Psoas muscle (tissue), 8 donors: ENCODE results near the gene PGM1. TPM values are rescaled to one million over a fixed set of nuclear protein-coding genes. Genes with fewer than 3 reads are reported as not detected.

Experiments
- ATAC-seq, 4 donors: fragments of 200-7000 bp; cut with Tn5 transposase; one replicate each; pipeline ENCODE4 v1.9.1; 2020; ENCODE audit warnings: moderate library complexity in 3 of 4, mild to moderate bottlenecking in 2 of 4
- DNase-seq, 2 donors: peaks; one replicate each; pipeline ENCODE4 v3.0.0-alpha.2; 2020
- H3K27ac ChIP-seq: fragments of 200-600 bp; one replicate; pipeline ENCODE4 v1.8.0; 2022
- H3K27me3 ChIP-seq, 3 donors: fragments of 200-600 bp in 1 of 3; one replicate each; pipeline versions ENCODE4 v1.6.1 to v1.8.0; 2013 to 2022; ENCODE audit warnings: low read length in 2 of 3, mild to moderate bottlenecking in 2 of 3, moderate library complexity in 1 of 3; ENCODE audit not compliant: insufficient read depth in 3 of 3
- H3K36me3 ChIP-seq, 2 donors: fragments of 200-600 bp in 1 of 2; one replicate each; pipeline versions ENCODE4 v1.6.1 to v1.8.0; 2013 to 2022; ENCODE audit warnings: low read depth in 1 of 2, mild to moderate bottlenecking in 1 of 2, moderate library complexity in 1 of 2; ENCODE audit not compliant: insufficient read depth in 1 of 2
- H3K4me1 ChIP-seq: fragments of 200-600 bp; one replicate; pipeline ENCODE4 v1.8.0; 2022
- H3K4me3 ChIP-seq: fragments of 200-600 bp; one replicate; pipeline ENCODE4 v1.8.0; 2022; ENCODE audit warnings: mild to moderate bottlenecking
- H3K9me3 ChIP-seq: fragments of 200-600 bp; one replicate; pipeline ENCODE4 v1.8.0; 2022
- WGBS, 3 donors: extraction: QIAGEN DNeasy Blood & Tissue Kit; methylation state at CpG; one replicate each; pipeline versions ENCODE4 v1.1.6 to v1.1.7; 2013; 5-methylcytosine and 5-hydroxymethylcytosine counted together
- intact Hi-C, 2 donors: fragments of 100-400 bp; cut with DNase I; formaldehyde crosslinking; loops; one replicate each; pipeline versions ENCODE4 v1.11.0 to v1.14.2; 2022
- polyA plus RNA-seq, 3 donors: library from polyadenylated mRNA; stranded (reverse); fragments of 200-250 nt; gene quantifications; one replicate each; pipeline ENCODE4 v1.2.3, GENCODE V29; 2013
- total RNA-seq, 4 donors: library from RNA; stranded (reverse); fragmentation: NEBNext Ultra II Directional in 2 of 4; extraction: Animal tissue kit (Norgen Biotek cat#: 25700) in 2 of 4; gene quantifications; one replicate each; pipeline versions ENCODE4 v1.2.1 to v1.2.4, GENCODE V29; 2021 to 2023
- TF ChIP-seq, protein P1 (sequence below): fragments of 200-600 bp; IDR thresholded peaks from one replicate; pipeline ENCODE4 v1.8.0; 2022; ENCODE audit warnings: antibody characterized with exemption
- donor health status: healthy with polysubstance abuse.
- donor health status: DM: no; HTN: no; CAD: no; lungs with moderate emphysema.
- donor health status: Bipolar disorder and iron deficiency.
- donor health status: healthy.
- donor health status: DM: yes; HTN: yes; CAD: no.
- donor health status: DM: no; HTN: no; CAD: no.
- donor health status: DM: no; HTN: no; CAD: no.
- donor health status: DM: yes; HTN: yes; CAD: no.

PGM1 gene
- total and polyA plus RNA-seq, 7 donors, result 59.6 to 543 (median 364) TPM

DNA sequence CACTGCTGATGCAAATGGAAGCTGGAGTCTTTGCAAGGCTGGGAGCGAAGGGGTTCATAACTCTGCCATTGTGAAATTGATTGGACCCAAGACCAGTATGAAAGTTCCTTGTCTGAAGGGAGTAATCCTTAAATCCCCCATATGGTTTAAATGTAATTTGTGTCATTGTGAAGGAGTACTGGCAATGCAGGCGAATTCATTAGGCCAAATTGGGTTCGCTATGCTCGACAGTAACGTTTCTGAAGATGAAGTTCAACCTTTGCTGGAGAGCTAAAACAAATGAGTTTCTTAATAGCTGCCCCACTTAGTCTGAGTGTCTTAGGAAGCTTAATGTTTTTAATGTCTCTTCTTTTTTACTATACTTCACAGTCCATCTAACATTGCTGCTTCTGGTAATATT is 27.5 kb downstream of the PGM1 start:
- intact Hi-C loops, result loop anchor here (5.0 to 10.0 kb wide), 2 partner anchors 512 to 616 kb away; no protein-coding TSS in a partner anchor
- TF ChIP-seq, protein P1, sequence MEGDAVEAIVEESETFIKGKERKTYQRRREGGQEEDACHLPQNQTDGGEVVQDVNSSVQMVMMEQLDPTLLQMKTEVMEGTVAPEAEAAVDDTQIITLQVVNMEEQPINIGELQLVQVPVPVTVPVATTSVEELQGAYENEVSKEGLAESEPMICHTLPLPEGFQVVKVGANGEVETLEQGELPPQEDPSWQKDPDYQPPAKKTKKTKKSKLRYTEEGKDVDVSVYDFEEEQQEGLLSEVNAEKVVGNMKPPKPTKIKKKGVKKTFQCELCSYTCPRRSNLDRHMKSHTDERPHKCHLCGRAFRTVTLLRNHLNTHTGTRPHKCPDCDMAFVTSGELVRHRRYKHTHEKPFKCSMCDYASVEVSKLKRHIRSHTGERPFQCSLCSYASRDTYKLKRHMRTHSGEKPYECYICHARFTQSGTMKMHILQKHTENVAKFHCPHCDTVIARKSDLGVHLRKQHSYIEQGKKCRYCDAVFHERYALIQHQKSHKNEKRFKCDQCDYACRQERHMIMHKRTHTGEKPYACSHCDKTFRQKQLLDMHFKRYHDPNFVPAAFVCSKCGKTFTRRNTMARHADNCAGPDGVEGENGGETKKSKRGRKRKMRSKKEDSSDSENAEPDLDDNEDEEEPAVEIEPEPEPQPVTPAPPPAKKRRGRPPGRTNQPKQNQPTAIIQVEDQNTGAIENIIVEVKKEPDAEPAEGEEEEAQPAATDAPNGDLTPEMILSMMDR, result no peak
- ATAC-seq (no peak), DNase-seq (no peak)
- Histone ChIP-seq H3K4me3 (no peak overlapping the region), H3K27ac (peak overlapping the region; percentile 81), H3K9me3 (no peaks in the 10 kb centered on the region), H3K27me3 (no peaks in the 10 kb centered on the region), H3K4me1 (peaks cover 74% of the 10 kb centered on the region), H3K36me3 (no peaks in the 10 kb centered on the region)
- WGBS, 3 donors, result 66 to 89% (median 70%) methylated on average over 5 of the region's 5 CpGs

GRCh38 chr1:63621075-63621474 is 27.9 kb downstream of the PGM1 start:
- ATAC-seq, result peak; percentile 50 to 68 (median 58)
- peak overlapping the region; percentile 10 for H3K4me3 ChIP-seq
- peak in 1 of 2 donors; percentile 57 for DNase-seq
- intact Hi-C loops, result loop anchor here (5.0 to 10.0 kb wide), 2 partner anchors 511 to 616 kb away; no protein-coding TSS in a partner anchor
- WGBS, 3 donors, result 23 to 34% (median 28%) methylated on average over 3 of the region's 3 CpGs
- H3K27me3 ChIP-seq, result no peaks in the 10 kb centered on the region
- H3K36me3 ChIP-seq, result no peaks in the 10 kb centered on the region
- H3K27ac ChIP-seq, result peak overlapping the region; percentile 81
- TF ChIP-seq, protein P1, result no peak
- no peaks in the 10 kb centered on the region for H3K9me3 ChIP-seq
- peaks cover 74% of the 10 kb centered on the region for H3K4me1 ChIP-seq

DNA sequence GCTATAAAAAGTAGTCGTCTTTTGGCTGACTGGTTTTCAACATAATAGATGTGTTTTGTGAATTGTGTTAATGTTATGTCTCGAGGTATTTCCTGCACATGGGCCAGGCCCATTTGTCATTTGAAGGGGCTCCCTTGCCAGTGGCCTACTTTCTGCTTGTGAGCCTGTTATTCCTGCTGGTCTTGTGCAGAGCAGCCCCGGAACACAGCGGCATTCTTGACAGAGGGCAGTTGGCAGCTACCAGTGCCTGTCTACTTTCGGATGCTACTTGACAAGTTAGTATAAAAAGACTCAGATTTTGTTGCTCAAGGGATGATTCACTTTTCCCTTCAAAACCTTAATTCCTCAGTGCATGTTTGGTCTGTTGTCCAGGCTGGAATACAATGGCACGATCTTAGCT is 28.5 kb downstream of the PGM1 start:
- WGBS, 3 donors, result 25 to 48% (median 35%) methylated on average over 6 of the region's 6 CpGs
- DNase-seq (peak in 1 of 2 donors; percentile 25), ATAC-seq (peak in 3 of 4 donors; percentile 33 to 51 (median 47))
- Histone ChIP-seq H3K9me3 (no peaks in the 10 kb centered on the region), H3K27ac (peak overlapping the region; percentile 81), H3K36me3 (no peaks in the 10 kb centered on the region), H3K4me3 (peak overlapping the region; percentile 10), H3K27me3 (no peaks in the 10 kb centered on the region), H3K4me1 (peaks cover 74% of the 10 kb centered on the region)
- TF ChIP-seq, protein P1, result no peak
- intact Hi-C loops, result loop anchor here (5.0 to 10.0 kb wide), 2 partner anchors 511 to 617 kb away; no protein-coding TSS in a partner anchor

DNA sequence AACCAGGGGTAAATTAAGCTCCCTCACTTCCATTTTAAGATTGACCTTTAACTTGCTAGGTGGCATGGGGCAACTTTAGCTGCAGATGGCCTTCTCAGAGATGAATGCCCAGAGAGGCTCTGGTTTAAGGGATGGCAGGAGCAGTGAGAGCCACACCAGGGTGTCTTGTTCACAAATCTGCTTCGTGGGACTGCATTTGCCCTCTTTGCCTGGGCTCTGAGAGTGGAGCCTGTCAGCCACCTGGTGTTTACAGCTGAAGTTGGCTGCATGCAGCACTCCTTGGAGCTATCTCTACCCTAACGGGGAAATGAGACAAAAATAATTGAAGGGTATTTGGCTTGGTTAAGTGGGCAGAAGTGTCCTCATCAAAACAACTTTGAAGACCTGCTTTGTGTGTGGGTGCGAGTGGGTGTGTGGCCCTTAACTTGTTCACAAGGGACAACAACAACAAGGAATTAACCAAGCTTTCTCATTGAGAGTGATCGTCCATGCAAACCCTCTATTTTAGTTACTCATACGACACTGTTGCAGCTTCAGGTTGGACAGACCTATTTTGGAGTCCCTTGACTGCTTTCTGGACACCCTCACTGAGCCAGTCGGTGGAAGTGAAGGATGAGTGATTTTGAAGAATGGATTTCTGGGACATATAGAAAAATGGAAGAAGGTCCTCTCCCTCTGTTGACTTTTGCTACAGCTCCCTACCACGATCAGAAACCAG is 29.8 kb downstream of the PGM1 start:
- peak overlapping the region; percentile 60 for H3K4me3 ChIP-seq
- ATAC-seq (peak; percentile 77 to 90 (median 86)), DNase-seq (peak in 1 of 2 donors; percentile 69)
- intact Hi-C loops, result loop anchor here (5.0 to 10.0 kb wide), 2 partner anchors 509 to 618 kb away; no protein-coding TSS in a partner anchor
- H3K27ac ChIP-seq, result peak overlapping the region; percentile 81
- peaks cover 71% of the 10 kb centered on the region for H3K4me1 ChIP-seq
- WGBS, 3 donors, result 31 to 36% (median 32%) methylated on average over 7 of the region's 7 CpGs
- H3K9me3 ChIP-seq, result no peaks in the 10 kb centered on the region
- TF ChIP-seq, protein P1, result peak; percentile 30
- H3K27me3 ChIP-seq, result no peaks in the 10 kb centered on the region
- H3K36me3 ChIP-seq, result no peaks in the 10 kb centered on the region
